H9 (cell line): ENCODE results near the gene KCTD1. TPM values are rescaled to one million over a fixed set of nuclear protein-coding genes. Genes with fewer than 3 reads are reported as not detected.
A peak's percentile ranks its signal among the peaks of the same experiment; 100 is the strongest.

Source experiments
- DNase-seq: peaks from one replicate; pipeline ENCODE4 v3.0.0-alpha.2; 2017
- H2AFZ ChIP-seq: one replicate; pipeline ENCODE4 v1.6.1; 2013; ENCODE audit warnings: mild to moderate bottlenecking, low read length, control low read depth, moderate library complexity
- H2AK5ac ChIP-seq: 2 replicates; pipeline ENCODE4 v1.6.1; 2013; ENCODE audit warnings: low read length, control low read depth, mixed read lengths; ENCODE audit not compliant: insufficient read length
- H2BK120ac ChIP-seq: one replicate; pipeline ENCODE4 v1.6.1; 2013; ENCODE audit warnings: low read depth, mild to moderate bottlenecking, low read length, control low read depth, inconsistent platforms; ENCODE audit not compliant: poor library complexity, severe bottlenecking
- H2BK12ac ChIP-seq: 2 replicates; pipeline ENCODE4 v1.6.1; 2013; ENCODE audit warnings: low read length, control low read depth, mixed read lengths, low read depth; ENCODE audit not compliant: insufficient read length
- H2BK15ac ChIP-seq: 2 replicates; pipeline ENCODE4 v1.6.1; 2013; ENCODE audit warnings: low read depth, low read length, control low read depth
- H2BK20ac ChIP-seq: one replicate; pipeline ENCODE4 v1.6.1; 2013; ENCODE audit warnings: low read depth, mild to moderate bottlenecking, low read length, control low read depth, inconsistent platforms; ENCODE audit not compliant: poor library complexity, severe bottlenecking
- H2BK5ac ChIP-seq: 2 replicates; pipeline ENCODE4 v1.6.1; 2013; ENCODE audit warnings: low read length, control low read depth, mixed read lengths; ENCODE audit not compliant: insufficient read length
- H3K14ac ChIP-seq: 2 replicates; pipeline ENCODE4 v1.6.1; 2013; ENCODE audit warnings: low read length, control low read depth; ENCODE audit not compliant: insufficient read depth
- H3K18ac ChIP-seq: 2 replicates; pipeline ENCODE4 v1.6.1; 2013; ENCODE audit warnings: low read depth, mild to moderate bottlenecking, mixed read lengths, low read length, control low read depth; ENCODE audit not compliant: insufficient read length
- H3K23ac ChIP-seq: 2 replicates; pipeline ENCODE4 v1.6.1; 2013; ENCODE audit warnings: low read length, control low read depth, mixed read lengths, low read depth; ENCODE audit not compliant: insufficient read length
- H3K23me2 ChIP-seq: 2 replicates; pipeline ENCODE4 v1.6.1; 2013; ENCODE audit warnings: low read depth, mild to moderate bottlenecking, mixed read lengths, low read length, control low read depth; ENCODE audit not compliant: insufficient read length, poor library complexity, severe bottlenecking
- H3K27ac ChIP-seq: 2 replicates; pipeline ENCODE4 v1.5.1; 2013; ENCODE audit warnings: low read length, control low read depth, mixed read lengths, low read depth; ENCODE audit not compliant: insufficient read length
- H3K27me3 ChIP-seq: 2 replicates; pipeline ENCODE4 v1.6.1; 2013; ENCODE audit warnings: low read length, control low read depth, inconsistent platforms; ENCODE audit not compliant: insufficient read depth
- H3K4ac ChIP-seq: 2 replicates; pipeline ENCODE4 v1.6.1; 2013; ENCODE audit warnings: low read depth, mild to moderate bottlenecking, control low read depth, inconsistent platforms, low read length, moderate library complexity
- H3K4me1 ChIP-seq: 2 replicates; pipeline ENCODE4 v1.6.1; 2013; ENCODE audit warnings: low read length, control low read depth, inconsistent platforms; ENCODE audit not compliant: insufficient read depth
- H3K4me2 ChIP-seq: 2 replicates; pipeline ENCODE4 v1.6.1; 2013; ENCODE audit warnings: low read length, control low read depth, mixed read lengths; ENCODE audit not compliant: insufficient read length, insufficient read depth
- H3K56ac ChIP-seq: 2 replicates; pipeline ENCODE4 v1.6.1; 2013; ENCODE audit warnings: low read depth, mild to moderate bottlenecking, mixed read lengths, low read length, control low read depth; ENCODE audit not compliant: insufficient read length
- H3K79me1 ChIP-seq: 2 replicates; pipeline ENCODE4 v1.6.1; 2013; ENCODE audit warnings: low read depth, mild to moderate bottlenecking, moderate library complexity, low read length, control low read depth, inconsistent platforms; ENCODE audit not compliant: insufficient read depth, poor library complexity, severe bottlenecking
- H3K79me2 ChIP-seq: 2 replicates; pipeline ENCODE4 v1.6.1; 2013; ENCODE audit warnings: low read length, control low read depth, inconsistent platforms; ENCODE audit not compliant: insufficient read depth
- H3K9ac ChIP-seq: 2 replicates; pipeline ENCODE4 v1.6.1; 2013; ENCODE audit warnings: low read length, control low read depth, mixed read lengths; ENCODE audit not compliant: insufficient read length; ENCODE audit errors: extremely low read depth
- H3K9me3 ChIP-seq: one replicate; pipeline ENCODE4 v1.6.1; 2013; ENCODE audit warnings: low read depth, low read length, inconsistent platforms; ENCODE audit not compliant: control insufficient read depth
- H3T11ph ChIP-seq: one replicate; pipeline ENCODE4 v1.6.1; 2013; ENCODE audit warnings: mild to moderate bottlenecking, low read length, control low read depth, inconsistent platforms
- H4K20me1 ChIP-seq: one replicate; pipeline ENCODE4 v1.6.1; 2013; ENCODE audit not compliant: control insufficient read depth, insufficient read length, insufficient read depth
- H4K5ac ChIP-seq: 2 replicates; pipeline ENCODE4 v1.6.1; 2013; ENCODE audit warnings: low read depth, mild to moderate bottlenecking, mixed read lengths, low read length, control low read depth; ENCODE audit not compliant: insufficient read length
- H4K8ac ChIP-seq: replicated peaks from 2 replicates; pipeline ENCODE4 v1.6.1; 2013; ENCODE audit warnings: low read length, control low read depth, mixed read lengths, low read depth; ENCODE audit not compliant: insufficient read length
- H4K91ac ChIP-seq: 2 replicates; pipeline ENCODE4 v1.6.1; 2013; ENCODE audit warnings: low read depth, mild to moderate bottlenecking, moderate library complexity, mixed read lengths, low read length, control low read depth; ENCODE audit not compliant: insufficient read length
- H3K27ac Mint-ChIP-seq, 3 experiments: 2 replicates in 2 of 3; 3 replicates in 1 of 3; pipeline ENCODE4 v1.8.0; 2020 to 2021; ENCODE audit warnings: mixed read lengths in 3 of 3, mild to moderate bottlenecking in 1 of 3, moderate library complexity in 1 of 3
- H3K27me3 Mint-ChIP-seq: 2 replicates; pipeline ENCODE4 v1.8.0; 2021; ENCODE audit warnings: low read depth, mild to moderate bottlenecking, moderate library complexity, mixed read lengths
- H3K36me3 Mint-ChIP-seq, 3 experiments: 2 replicates in 2 of 3; 3 replicates in 1 of 3; pipeline ENCODE4 v1.8.0; 2020 to 2021; ENCODE audit warnings: low read depth in 3 of 3, mixed read lengths in 3 of 3; ENCODE audit not compliant: insufficient read depth in 1 of 3
- H3K4me1 Mint-ChIP-seq, 2 experiments: 2 replicates each; pipeline ENCODE4 v1.8.0; 2020; ENCODE audit warnings: mixed read lengths in 2 of 2
- H3K4me3 Mint-ChIP-seq, 2 experiments: 2 replicates in 1 of 2; 3 replicates in 1 of 2; pipeline ENCODE4 v1.8.0; 2020 to 2021; ENCODE audit warnings: mild to moderate bottlenecking in 2 of 2, mixed read lengths in 2 of 2, moderate library complexity in 1 of 2
- H3K9me3 Mint-ChIP-seq, 2 experiments: 2 replicates in 1 of 2; 3 replicates in 1 of 2; pipeline ENCODE4 v1.8.0; 2020; ENCODE audit warnings: mild to moderate bottlenecking in 2 of 2, mixed read lengths in 2 of 2, moderate library complexity in 1 of 2
- CTCF ChIP-seq: fragments of 200-600 bp; sonication (generic); conservative IDR thresholded peaks from 3 replicates; pipeline ENCODE4 v1.8.0; 2021; ENCODE audit warnings: antibody characterized with exemption, mild to moderate bottlenecking
- WGBS: extraction: QIAGEN DNeasy Blood & Tissue Kit; methylation state at CpG from one replicate; pipeline ENCODE4 v1.1.7; 2013; ENCODE audit warnings: missing lambda C conversion rate, low lambda C conversion rate, mixed read lengths; ENCODE audit not compliant: insufficient read length; ENCODE audit errors: extremely low coverage; 5-methylcytosine and 5-hydroxymethylcytosine counted together
- total RNA-seq: library from RNA; stranded (reverse); gene quantifications from 2 replicates; pipeline ENCODE4 v1.2.1, GENCODE V29; 2021

KCTD1 gene
- total RNA-seq, 1 experiment from 2014 or later = 10.8 TPM

DNA sequence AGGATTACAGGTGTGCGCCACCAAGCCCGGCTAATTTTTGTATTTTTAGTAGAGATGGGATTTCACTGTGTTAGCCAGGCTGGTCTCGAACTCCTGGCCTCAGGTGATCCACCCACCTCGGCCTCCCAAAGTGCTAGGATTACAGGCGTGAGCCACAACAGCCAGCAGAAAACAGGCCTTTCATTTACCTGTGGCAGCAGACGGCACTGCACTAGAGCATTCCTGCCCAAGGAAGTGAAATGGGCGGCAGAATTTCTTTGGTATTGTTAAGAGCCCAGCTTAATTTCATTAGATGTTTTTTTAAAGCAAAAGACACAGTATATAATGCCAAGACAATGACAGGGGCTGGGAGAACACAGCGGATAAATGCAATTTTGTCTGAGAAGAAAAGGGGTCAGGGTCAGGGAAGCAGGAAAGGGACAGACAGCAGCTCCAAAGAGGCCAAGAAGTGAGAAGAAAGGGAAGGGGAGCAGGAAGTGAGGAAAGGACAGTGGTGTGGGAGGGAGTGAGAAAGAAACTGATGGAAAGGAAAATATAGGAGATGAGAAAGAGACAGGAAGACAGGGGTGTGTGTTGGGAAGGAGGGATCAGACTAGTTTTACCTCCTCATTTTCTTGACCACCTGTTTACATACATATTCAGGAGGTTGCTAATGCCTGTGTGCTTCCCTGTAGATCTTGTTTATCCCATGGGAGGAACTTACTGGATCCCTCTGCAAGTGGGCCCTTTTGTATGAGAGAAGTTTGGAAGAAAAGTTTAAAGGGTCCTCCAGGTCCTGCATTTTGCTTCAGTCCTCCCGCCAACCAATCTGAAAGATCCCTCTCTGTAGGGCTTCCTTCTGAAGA is 32.5 kb downstream of the KCTD1 start:
- no peak overlapping the region for H3K23ac ChIP-seq
- no peak overlapping the region for H3K4ac ChIP-seq
- H3K9me3 Mint-ChIP-seq = no peaks in the 10 kb centered on the region
- no peak overlapping the region for H3K4me2 ChIP-seq
- peak overlapping the region; percentile 4 to 91 (median 86) for H3K27ac Mint-ChIP-seq
- no peak overlapping the region for H4K91ac ChIP-seq
- H3K79me1 ChIP-seq = no peaks in the 10 kb centered on the region
- no peak overlapping the region for H2BK120ac ChIP-seq
- H3K27me3 Mint-ChIP-seq = no peaks in the 10 kb centered on the region
- no CpG with 5 or more reads among the region's 9 CpGs for WGBS
- H2BK12ac ChIP-seq = no peak overlapping the region
- H3K79me2 ChIP-seq = no peaks in the 10 kb centered on the region
- no peak overlapping the region for H2AFZ ChIP-seq
- peaks cover 25 to 38% of the 10 kb centered on the region in 2 experiments for H3K4me1 Mint-ChIP-seq
- DNase-seq = no peak
- H3K9ac ChIP-seq = no peak overlapping the region
- peaks cover 6% of the 10 kb centered on the region; the same call in 1 of the 2 replicates for H3K4me1 ChIP-seq
- H3K27ac ChIP-seq = no peak overlapping the region
- TF ChIP-seq CTCF = peak; percentile 22; the same call in 1 of the 3 replicates
- no peak overlapping the region for H2BK15ac ChIP-seq
- H3K36me3 Mint-ChIP-seq = no peaks in the 10 kb centered on the region; a peak in 1 of 7 replicates
- H4K20me1 ChIP-seq = no peaks in the 10 kb centered on the region
- no peaks in the 10 kb centered on the region for H3K23me2 ChIP-seq
- no peak overlapping the region for H3K18ac ChIP-seq
- H4K8ac ChIP-seq = no peak overlapping the region
- H4K5ac ChIP-seq = no peak overlapping the region
- H3T11ph ChIP-seq = no peak overlapping the region
- no peaks in the 10 kb centered on the region for H3K27me3 ChIP-seq
- no peak overlapping the region for H3K56ac ChIP-seq
- H3K4me3 Mint-ChIP-seq = peak overlapping the region in 1 of 2 experiments; percentile 45; a peak in 2 of 5 replicates
- no peak overlapping the region for H2BK5ac ChIP-seq
- H3K9me3 ChIP-seq = no peaks in the 10 kb centered on the region
- no peak overlapping the region for H3K14ac ChIP-seq
- no peak overlapping the region for H2AK5ac ChIP-seq
- no peak overlapping the region for H2BK20ac ChIP-seq
